Adrenal gland (tissue), 12 donors: ENCODE results near the gene HPSE2. TPM values are rescaled to one million over a fixed set of nuclear protein-coding genes. Genes with fewer than 3 reads are reported as not detected.

Experiments used
- DNase-seq, 7 donors: peaks; one replicate each; pipeline ENCODE4 v3.0.0-alpha.2; 2019 to 2020
- H3K27ac ChIP-seq, 5 donors: fragments of 200-600 bp; sonication (generic) in 4 of 5; 1 replicate in 3 of 5; 2 replicates in 2 of 5; pipeline versions ENCODE4 v1.5.1 to v1.8.0; 2016 to 2020; ENCODE audit warnings: mild to moderate bottlenecking in 1 of 5
- H3K27me3 ChIP-seq: fragments of 200-600 bp; 2 replicates; pipeline ENCODE4 v1.8.0; 2021
- H3K36me3 ChIP-seq, 2 donors: fragments of 200-600 bp; replicated peaks in 1 of 2; 1 replicate in 1 of 2; 2 replicates in 1 of 2; pipeline versions ENCODE4 v1.5.1 to v1.8.0; 2018 to 2022
- H3K4me1 ChIP-seq, 2 donors: fragments of 200-600 bp; replicated peaks in 1 of 2; 1 replicate in 1 of 2; 2 replicates in 1 of 2; pipeline versions ENCODE4 v1.5.1 to v1.8.0; 2018 to 2021
- H3K4me3 ChIP-seq, 4 donors: fragments of 200-600 bp; sonication (generic) in 3 of 4; one replicate each; pipeline ENCODE4 v1.5.1; 2016 to 2018
- H3K9me3 ChIP-seq, 3 donors: fragments of 200-600 bp; sonication (generic) in 1 of 3; replicated peaks in 1 of 3; 1 replicate in 2 of 3; 2 replicates in 1 of 3; pipeline versions ENCODE4 v1.5.1 to v1.8.0; 2016 to 2021
- CTCF ChIP-seq, 6 experiments: fragments of 450-650 bp in 4 of 6; fragments of 200-600 bp in 2 of 6; sonication (generic) in 1 of 6; IDR thresholded peaks; 1 replicate in 5 of 6; 2 replicates in 1 of 6; pipeline versions ENCODE4 v1.5.1 to v1.8.0; 2016 to 2021; ENCODE audit warnings: antibody characterized with exemption in 6 of 6, mild to moderate bottlenecking in 2 of 6, moderate library complexity in 1 of 6
- POLR2A ChIP-seq, 2 donors: fragments of 450-650 bp; IDR thresholded peaks; one replicate each; pipeline ENCODE4 v1.6.1; 2017; ENCODE audit warnings: antibody characterized with exemption in 2 of 2, mild to moderate bottlenecking in 2 of 2, moderate library complexity in 1 of 2
- WGBS, 4 donors: extraction: QIAGEN DNeasy Blood & Tissue Kit in 2 of 4; methylation state at CpG; one replicate each; pipeline versions ENCODE4 v1.1.5 to v1.1.7; 2013 to 2017; 5-methylcytosine and 5-hydroxymethylcytosine counted together
- intact Hi-C, 2 donors: fragments of 100-400 bp; cut with DNase I; formaldehyde crosslinking; loops; one replicate each; pipeline versions ENCODE4 v1.14.1 to v1.15.0; 2022 to 2023
- polyA plus RNA-seq, 3 donors: library from polyadenylated mRNA; stranded (reverse); fragments of 200-250 nt in 2 of 3; fragments of 350-450 nt in 1 of 3; fragmentation: Illumina TruSeq in 1 of 3; extraction: RNeasy Lipid Tissue Mini Kit (QIAGEN cat#74804) in 1 of 3; gene quantifications; one replicate each; pipeline ENCODE4 v1.2.3, GENCODE V29; 2013 to 2014
- total RNA-seq, 9 donors: library from RNA; depleted of rRNA in 4 of 9; stranded (reverse); fragments of >200 nt in 4 of 9; fragments of 120-200 nt in 1 of 9; fragmentation: NEBNext Ultra II Directional in 1 of 9; extraction: Animal tissue kit (Norgen Biotek cat#: 25700) in 1 of 9; gene quantifications; one replicate each; pipeline versions ENCODE4 v1.1.0 to v1.2.4, GENCODE V29; 2013 to 2023
- donor health status: healthy with polysubstance abuse.
- donor health status: Bipolar disorder and iron deficiency.
- donor health status: DM: yes; HTN: yes; CAD: no.
- donor health status: DM: no; HTN: no; CAD: no.
- donor health status: DM: no; HTN: no; CAD: no.
- donor health status: DM: yes; HTN: yes; CAD: no.

The HPSE2 gene
- total and polyA plus RNA-seq, 12 donors: under 0.01 to 0.16 (median 0.10) TPM; not detected in 9

GRCh38 chr10:98921316-98921715 is 314.3 kb downstream of the HPSE2 start:
- no peak overlapping the region for H3K4me3 ChIP-seq
- intact Hi-C loops: no loop called here
- H3K4me1 ChIP-seq: no peaks in the 10 kb centered on the region
- TF ChIP-seq POLR2A (IDR thresholded peaks at IDR 0.05): no peak
- TF ChIP-seq CTCF (IDR thresholded peaks at IDR 0.05): no peak
- no peak overlapping the region for H3K27ac ChIP-seq
- no peaks in the 10 kb centered on the region for H3K36me3 ChIP-seq
- DNase-seq: no peak
- WGBS, 4 donors: 56 to 71% (median 61%) methylated on average over 2 of the region's 2 CpGs
- no peaks in the 10 kb centered on the region for H3K9me3 ChIP-seq
- H3K27me3 ChIP-seq: no peaks in the 10 kb centered on the region

GRCh38 chr10:98920807-98921206 is 314.8 kb downstream of the HPSE2 start:
- TF ChIP-seq CTCF (IDR thresholded peaks at IDR 0.05) (no peak), POLR2A (IDR thresholded peaks at IDR 0.05) (no peak)
- DNase-seq: no peak
- WGBS, 4 donors: 46 to 49% (median 49%) methylated on average over 2 of the region's 2 CpGs
- Histone ChIP-seq H3K4me3 (no peak overlapping the region), H3K4me1 (no peaks in the 10 kb centered on the region), H3K27me3 (no peaks in the 10 kb centered on the region), H3K36me3 (no peaks in the 10 kb centered on the region), H3K9me3 (no peaks in the 10 kb centered on the region), H3K27ac (no peak overlapping the region)
- intact Hi-C loops: no loop called here

DNA sequence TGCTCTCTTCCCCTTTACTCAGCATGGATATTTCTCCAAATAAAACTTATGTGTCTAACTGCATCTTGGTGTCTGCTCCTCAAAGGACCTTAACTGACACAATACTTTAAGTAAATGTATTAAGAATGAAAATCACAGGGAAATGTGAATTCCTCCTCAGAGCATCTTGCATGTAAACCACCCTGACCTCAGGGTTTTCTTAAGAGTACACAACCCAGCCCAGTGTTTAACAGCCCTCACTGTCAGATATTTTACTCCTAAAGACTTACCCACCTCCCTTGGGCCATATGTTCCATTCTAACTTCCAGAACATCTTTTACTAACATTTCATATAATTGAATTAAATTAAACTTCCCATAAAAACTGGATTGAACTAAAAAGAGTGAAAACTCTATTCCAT is 315.3 kb downstream of the HPSE2 start:
- DNase-seq: no peak
- H3K4me3 ChIP-seq: no peak overlapping the region
- H3K4me1 ChIP-seq: no peaks in the 10 kb centered on the region
- H3K36me3 ChIP-seq: no peaks in the 10 kb centered on the region
- no peak for TF ChIP-seq POLR2A (IDR thresholded peaks at IDR 0.05)
- TF ChIP-seq CTCF (IDR thresholded peaks at IDR 0.05): no peak
- intact Hi-C loops: no loop called here
- no peak overlapping the region for H3K27ac ChIP-seq
- no peaks in the 10 kb centered on the region for H3K27me3 ChIP-seq
- no peaks in the 10 kb centered on the region for H3K9me3 ChIP-seq

GRCh38 chr10:98919899-98920298 is 315.8 kb downstream of the HPSE2 start:
- WGBS, 4 donors: 59 to 72% (median 63%) methylated on average over 2 of the region's 2 CpGs
- no peak for DNase-seq
- no peaks in the 10 kb centered on the region for H3K9me3 ChIP-seq
- TF ChIP-seq POLR2A (IDR thresholded peaks at IDR 0.05) (no peak), CTCF (IDR thresholded peaks at IDR 0.05) (no peak)
- no peak overlapping the region for H3K4me3 ChIP-seq
- no peaks in the 10 kb centered on the region for H3K36me3 ChIP-seq
- intact Hi-C loops: no loop called here
- H3K4me1 ChIP-seq: no peaks in the 10 kb centered on the region
- H3K27ac ChIP-seq: no peak overlapping the region
- no peaks in the 10 kb centered on the region for H3K27me3 ChIP-seq
